Neural cell (in vitro differentiated cells): ENCODE data around the gene PAWR.

Experiments
- EP300 ChIP-seq: fragments of 450-650 bp; conservative IDR thresholded peaks from 2 replicates; pipeline ENCODE4 v1.6.1; 2014; ENCODE audit warnings: antibody characterized with exemption, mild to moderate bottlenecking, moderate library complexity; ENCODE audit not compliant: poor library complexity, severe bottlenecking
- EZH2 ChIP-seq: fragments of 200-600, 300-800 bp; shearing (Covaris generic), sonication (generic); IDR thresholded peaks from 2 replicates; pipeline ENCODE4 v1.6.1; 2014; ENCODE audit warnings: antibody characterized with exemption, low read length, borderline replicate concordance, mild to moderate bottlenecking; ENCODE audit not compliant: insufficient read depth, poor library complexity, severe bottlenecking
- POLR2AphosphoS5 ChIP-seq: IDR thresholded peaks from 2 replicates; pipeline ENCODE4 v1.6.1; 2012
- RAD21 ChIP-seq: fragments of 450-650 bp; conservative IDR thresholded peaks from 2 replicates; pipeline ENCODE4 v1.6.1; 2014; ENCODE audit warnings: antibody characterized with exemption, mild to moderate bottlenecking, moderate library complexity
- REST ChIP-seq: IDR thresholded peaks from 2 replicates; pipeline ENCODE4 v1.6.1; 2012; ENCODE audit warnings: borderline replicate concordance
- TAF1 ChIP-seq: IDR thresholded peaks from 2 replicates; pipeline ENCODE4 v1.6.1; 2012; ENCODE audit warnings: low read depth
- TF ChIP-seq, protein P1 (sequence below): fragments of 450-650 bp; IDR thresholded peaks from 2 replicates; pipeline ENCODE4 v1.5.1; 2014; ENCODE audit warnings: antibody characterized with exemption, mild to moderate bottlenecking, moderate library complexity; ENCODE audit not compliant: poor library complexity, severe bottlenecking

GRCh38 chr12:79680051-79680450 is 10.7 kb downstream of the PAWR start:
- TF ChIP-seq REST = no peak
- no peak for TF ChIP-seq EZH2
- TF ChIP-seq, protein P1, sequence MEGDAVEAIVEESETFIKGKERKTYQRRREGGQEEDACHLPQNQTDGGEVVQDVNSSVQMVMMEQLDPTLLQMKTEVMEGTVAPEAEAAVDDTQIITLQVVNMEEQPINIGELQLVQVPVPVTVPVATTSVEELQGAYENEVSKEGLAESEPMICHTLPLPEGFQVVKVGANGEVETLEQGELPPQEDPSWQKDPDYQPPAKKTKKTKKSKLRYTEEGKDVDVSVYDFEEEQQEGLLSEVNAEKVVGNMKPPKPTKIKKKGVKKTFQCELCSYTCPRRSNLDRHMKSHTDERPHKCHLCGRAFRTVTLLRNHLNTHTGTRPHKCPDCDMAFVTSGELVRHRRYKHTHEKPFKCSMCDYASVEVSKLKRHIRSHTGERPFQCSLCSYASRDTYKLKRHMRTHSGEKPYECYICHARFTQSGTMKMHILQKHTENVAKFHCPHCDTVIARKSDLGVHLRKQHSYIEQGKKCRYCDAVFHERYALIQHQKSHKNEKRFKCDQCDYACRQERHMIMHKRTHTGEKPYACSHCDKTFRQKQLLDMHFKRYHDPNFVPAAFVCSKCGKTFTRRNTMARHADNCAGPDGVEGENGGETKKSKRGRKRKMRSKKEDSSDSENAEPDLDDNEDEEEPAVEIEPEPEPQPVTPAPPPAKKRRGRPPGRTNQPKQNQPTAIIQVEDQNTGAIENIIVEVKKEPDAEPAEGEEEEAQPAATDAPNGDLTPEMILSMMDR = no peak
- TF ChIP-seq EP300 = no peak
- no peak for TF ChIP-seq POLR2AphosphoS5
- no peak for TF ChIP-seq RAD21
- TF ChIP-seq TAF1 = no peak
